Heart left ventricle (tissue), 13 donors: Measurements from ENCODE around the gene STEAP1B.

Experiments used
- POLR2A ChIP-seq, 2 donors: fragments of 450-650 bp; IDR thresholded peaks; one replicate each; pipeline ENCODE4 v1.6.1; 2017; ENCODE audit warnings: antibody characterized with exemption in 2 of 2, mild to moderate bottlenecking in 2 of 2, moderate library complexity in 2 of 2
- TF ChIP-seq, protein P1 (sequence below), 12 donors: fragments of 200-600 bp; sonication (generic) in 4 of 12; IDR thresholded peaks; one replicate each; pipeline versions ENCODE4 v1.5.0 to v1.8.0; 2018 to 2022; ENCODE audit warnings: antibody characterized with exemption in 12 of 12, mild to moderate bottlenecking in 5 of 12
- donor health status: ischemic (EF 13 %, LVEDD 7.1; RV severe dilation, severe dysfunction).
- donor health status: DM: no; HTN: yes; CAD: no.
- donor health status: DM: no; HTN: no; CAD: no.
- donor health status: ischemic (EF 25% LVEDD 6.9; RV normal size, moderate dysfunction).
- donor health status: ischemic (EF 25% LVEDD 5.7; RV mildly dilated, moderate dysfunction).
- donor health status: ischemic (EF 35%, LVEDD 5.7; RV mildly dilated, moderate dysfunction).
- donor health status: nonischemic (EF 11% LVEDD 7.7; RV severe dilation, severe dysfunction).
- donor health status: DM: yes; HTN: yes; CAD: no.
- donor health status: PGD.
- donor health status: ischemic (EF 29% LVEDD 5.4; RV normal size, mild dysfunction).
- donor health status: nonischemic (EF 23%, LVEDD 6.1; RV moderate dilation, normal function).

DNA sequence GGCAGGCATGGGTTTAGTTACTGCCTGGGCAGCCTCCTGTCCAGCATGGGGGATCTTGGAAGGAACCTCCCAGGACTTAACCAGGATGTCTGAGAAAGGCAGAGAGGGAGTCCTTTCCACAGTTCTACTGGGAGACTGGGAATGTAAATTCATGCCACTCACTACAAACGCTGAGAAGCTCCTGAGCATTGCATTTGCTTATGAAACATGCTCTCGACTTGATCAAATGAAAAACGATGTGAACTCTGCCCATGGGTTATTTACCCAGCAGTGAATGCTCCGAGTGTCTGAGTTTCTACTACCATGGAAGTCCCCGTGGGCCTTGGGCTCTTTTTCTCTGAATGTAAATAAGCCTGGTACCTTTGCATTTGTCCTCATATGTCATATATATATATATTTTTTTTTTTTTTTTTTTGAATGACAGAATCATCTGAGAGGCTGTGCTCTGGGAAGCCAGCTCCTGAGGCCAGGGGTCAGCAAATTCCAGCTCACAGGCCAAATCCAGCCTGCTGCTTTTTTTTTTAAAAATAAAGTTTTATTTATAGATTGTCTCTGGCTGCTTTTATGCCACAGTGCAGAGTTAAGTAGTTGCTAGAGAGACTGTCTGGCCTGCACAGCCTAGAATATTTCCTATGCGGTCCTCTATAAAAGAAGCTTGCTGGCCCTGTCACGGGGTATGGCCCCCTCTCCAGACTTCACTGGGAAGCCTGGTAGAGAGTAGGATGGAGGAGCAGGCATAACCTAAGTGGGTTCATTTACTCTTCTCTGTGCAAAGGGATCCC lies 121.6 kb downstream of the STEAP1B start:
- TF ChIP-seq, protein P1, sequence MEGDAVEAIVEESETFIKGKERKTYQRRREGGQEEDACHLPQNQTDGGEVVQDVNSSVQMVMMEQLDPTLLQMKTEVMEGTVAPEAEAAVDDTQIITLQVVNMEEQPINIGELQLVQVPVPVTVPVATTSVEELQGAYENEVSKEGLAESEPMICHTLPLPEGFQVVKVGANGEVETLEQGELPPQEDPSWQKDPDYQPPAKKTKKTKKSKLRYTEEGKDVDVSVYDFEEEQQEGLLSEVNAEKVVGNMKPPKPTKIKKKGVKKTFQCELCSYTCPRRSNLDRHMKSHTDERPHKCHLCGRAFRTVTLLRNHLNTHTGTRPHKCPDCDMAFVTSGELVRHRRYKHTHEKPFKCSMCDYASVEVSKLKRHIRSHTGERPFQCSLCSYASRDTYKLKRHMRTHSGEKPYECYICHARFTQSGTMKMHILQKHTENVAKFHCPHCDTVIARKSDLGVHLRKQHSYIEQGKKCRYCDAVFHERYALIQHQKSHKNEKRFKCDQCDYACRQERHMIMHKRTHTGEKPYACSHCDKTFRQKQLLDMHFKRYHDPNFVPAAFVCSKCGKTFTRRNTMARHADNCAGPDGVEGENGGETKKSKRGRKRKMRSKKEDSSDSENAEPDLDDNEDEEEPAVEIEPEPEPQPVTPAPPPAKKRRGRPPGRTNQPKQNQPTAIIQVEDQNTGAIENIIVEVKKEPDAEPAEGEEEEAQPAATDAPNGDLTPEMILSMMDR (IDR thresholded peaks at IDR 0.05): no peak
- no peak for TF ChIP-seq POLR2A (IDR thresholded peaks at IDR 0.05)
